ENCODE data around the gene FAM187B.

- no peak for TF ChIP-seq CTCF (IDR thresholded peaks at IDR 0.05; ENCODE audit: low read length)
- TF ChIP-seq EZH2 (IDR thresholded peaks at IDR 0.05; ENCODE audit: borderline replicate concordance, low read length), result no peak
These were observed 4.4 kb upstream of the FAM187B start for GRCh38 chr19:35232912-35233311.
